ENCODE measurements around the gene MIGA1. TPM values are rescaled to one million over a fixed set of nuclear protein-coding genes. Genes with fewer than 3 reads are reported as not detected.

Gene MIGA1
- total RNA-seq: 13.4 and 15.3 TPM in 2 replicates

GRCh38 chr1:77779529-77780281 lies at the start of gene MIGA1:
Gene MIGA1 (plus strand): TSS chr1:77779649. CDS start chr1:77783253, 3,604 bp downstream.

DNA sequence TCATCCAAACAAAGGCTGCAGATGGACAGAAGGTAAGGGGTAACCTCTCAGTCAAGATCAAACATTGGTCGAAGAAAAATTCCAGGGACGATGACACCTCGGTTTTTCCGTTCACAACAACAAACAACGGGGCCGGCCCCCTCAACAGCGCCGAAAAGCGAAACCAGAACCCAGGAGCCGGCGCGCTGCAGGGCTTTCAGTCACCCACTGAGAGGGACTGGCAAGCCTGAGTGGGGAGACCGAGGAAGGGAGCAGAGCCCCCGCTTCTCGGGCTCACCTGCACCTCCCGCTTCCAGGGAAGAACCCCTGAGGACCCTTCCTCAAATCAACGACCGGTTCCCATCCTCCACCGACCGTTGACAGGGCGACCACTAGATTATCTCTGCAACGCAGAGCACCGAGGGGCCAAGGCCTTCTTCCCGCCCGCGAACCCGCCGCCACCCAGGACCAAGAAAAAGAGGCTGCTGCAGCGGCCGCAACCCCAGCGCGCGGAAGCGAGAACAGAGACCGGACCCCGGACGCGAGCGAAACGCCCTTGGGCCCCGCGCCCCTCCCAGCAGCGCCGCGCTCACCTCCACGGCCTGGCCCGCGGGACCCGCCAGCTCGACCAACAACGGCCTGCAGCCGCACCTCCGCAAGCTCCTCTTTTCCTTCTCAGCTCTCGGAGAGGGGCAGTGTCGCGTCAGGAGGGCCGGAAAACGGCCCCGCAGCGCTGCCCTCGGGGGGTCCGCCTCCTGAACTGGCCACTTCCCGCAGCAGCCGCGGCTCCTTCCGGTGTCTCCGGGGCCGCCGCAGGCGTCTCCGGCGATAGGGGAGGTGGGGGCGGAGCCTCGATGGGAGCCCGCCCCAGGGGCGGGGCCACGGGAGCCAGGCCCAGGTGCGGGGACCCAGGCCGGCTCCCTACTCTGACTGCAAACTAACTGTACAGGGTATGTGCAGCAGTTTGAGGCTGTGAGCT lies 20.1 kb upstream of the MIGA1 start, which contains the start of gene USP33:
Gene USP33, minus strand, starts transcription at position 782 of the 958 bp plus-strand sequence. CDS start 18,155 bp downstream, outside the sequence.

DNA sequence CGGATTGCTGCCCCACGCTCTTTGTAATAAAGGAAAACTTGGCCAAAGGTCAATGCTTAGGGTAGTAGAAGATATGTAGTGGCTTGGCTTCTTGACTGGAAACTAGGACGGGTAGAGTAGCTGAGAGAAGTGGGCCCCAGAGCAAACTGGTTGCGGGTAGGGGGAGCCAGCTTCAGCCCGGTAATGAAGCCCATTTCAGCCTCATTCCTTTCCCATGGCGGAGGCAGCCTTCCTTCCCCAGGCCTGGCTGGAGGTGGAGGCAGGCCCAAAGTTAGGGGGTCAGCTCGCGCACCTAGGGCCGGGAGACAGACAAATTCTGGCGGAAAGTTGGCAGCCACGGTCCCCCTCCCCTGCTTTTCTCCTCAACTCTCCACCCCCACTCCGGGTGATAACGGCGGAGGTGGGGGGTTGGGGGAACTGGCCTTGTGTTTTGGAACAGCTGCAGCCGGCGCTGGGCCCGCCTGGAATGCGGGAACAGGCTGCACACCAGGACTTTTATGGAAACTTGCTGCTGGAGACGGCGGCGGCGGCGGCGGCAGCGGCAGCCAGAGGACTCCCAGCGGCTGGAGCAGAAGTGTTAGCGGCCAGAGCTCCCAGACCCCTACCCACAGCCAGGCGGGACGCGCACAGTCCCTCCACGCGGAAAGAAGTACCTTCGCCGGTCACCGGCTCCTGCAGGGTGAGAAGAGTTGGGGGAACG lies 108.8 kb downstream of the MIGA1 start, which contains the start of gene NEXN:
Gene NEXN, plus strand, starts transcription at position 544 of the 700 bp plus-strand sequence. CDS start 27,483 bp downstream, outside the sequence.

Other genes with a start within 250 kb of the MIGA1 start
- 70.0 and 96.1 TPM in 2 replicates for gene ZZZ3, start 97.0 kb upstream of the MIGA1 start, total RNA-seq
- 106 and 120 TPM in 2 replicates for gene USP33, start 19.8 kb upstream of the MIGA1 start, total RNA-seq
- gene NEXN, start 109.0 kb downstream of the MIGA1 start, total RNA-seq: 13.1 and 18.8 TPM in 2 replicates
- 70.0 and 111 TPM in 2 replicates for gene FUBP1, start 199.4 kb downstream of the MIGA1 start, total RNA-seq
- 42.2 and 45.3 TPM in 2 replicates for gene DNAJB4, start 225.3 kb downstream of the MIGA1 start, total RNA-seq

Data from smooth muscle cell of trachea (primary cell).